Measurements from ENCODE around the gene MND1.
"Not testable (repeated sequence)": the region's sequence is repeated elsewhere in the genome, so short reads cannot be mapped to it uniquely, and the experiment has no call there.

The MND1 gene

GRCh38 chr4:153438916-153439756 is 94.6 kb downstream of the MND1 start:
- no peak for DNase-seq (ENCODE audit: low read depth in 4 of 4, low spot score in 1 of 4)

- DNase-seq (ENCODE audit: low read depth in 4 of 4, low spot score in 1 of 4), result no peak
Observed at GRCh38 chr4:153439831-153440230, 95.3 kb downstream of the MND1 start.

- no peak for DNase-seq (ENCODE audit: low read depth in 4 of 4, low spot score in 1 of 4)
Observed at GRCh38 chr4:153440475-153440874, 96.0 kb downstream of the MND1 start.

GRCh38 chr4:153447175-153447905 is 102.9 kb downstream of the MND1 start:
- DNase-seq (ENCODE audit: low read depth in 4 of 4, low spot score in 1 of 4), result no peak

- DNase-seq (ENCODE audit: low read depth in 4 of 4, low spot score in 1 of 4), result no peak
Observed at GRCh38 chr4:153448003-153448731, 103.7 kb downstream of the MND1 start.

- no peak for DNase-seq (ENCODE audit: low read depth in 4 of 4, low spot score in 1 of 4)
Observed at GRCh38 chr4:153449338-153449737, 104.8 kb downstream of the MND1 start.

GRCh38 chr4:153450544-153450917 is 106.0 kb downstream of the MND1 start:
- no peak for DNase-seq (ENCODE audit: low read depth in 4 of 4, low spot score in 1 of 4)

GRCh38 chr4:153451145-153451544 is 106.7 kb downstream of the MND1 start:
- DNase-seq (ENCODE audit: low read depth in 4 of 4, low spot score in 1 of 4), result not testable (repeated sequence)

- DNase-seq (ENCODE audit: low read depth in 4 of 4, low spot score in 1 of 4), result no peak
Observed at GRCh38 chr4:153451911-153452657, 107.6 kb downstream of the MND1 start.

- no peak for DNase-seq (ENCODE audit: low read depth in 4 of 4, low spot score in 1 of 4)
Observed at GRCh38 chr4:153452658-153453378, 108.3 kb downstream of the MND1 start.

- no peak for DNase-seq (ENCODE audit: low read depth in 4 of 4, low spot score in 1 of 4)
Observed at GRCh38 chr4:153453402-153453801, 108.9 kb downstream of the MND1 start.

GRCh38 chr4:153458969-153459368 is 114.5 kb downstream of the MND1 start:
- no peak for DNase-seq (ENCODE audit: low read depth in 4 of 4, low spot score in 1 of 4)

GRCh38 chr4:153461549-153461948 is 117.1 kb downstream of the MND1 start:
- not testable (repeated sequence) for DNase-seq (ENCODE audit: low read depth in 4 of 4, low spot score in 1 of 4)

- DNase-seq (ENCODE audit: low read depth in 4 of 4, low spot score in 1 of 4), result no peak
Observed at GRCh38 chr4:153464068-153464467, 119.6 kb downstream of the MND1 start.
